ENCODE measurements around the gene PKP4. TPM values are rescaled to one million over a fixed set of nuclear protein-coding genes. Genes with fewer than 3 reads are reported as not detected.

The PKP4 gene
- total RNA-seq, 1 experiment from 2014 or later, result 52.0 TPM

GRCh38 chr2:158544998-158545397 lies 88.2 kb downstream of the PKP4 start:
- no peak overlapping the region for H2BK120ac ChIP-seq (ENCODE audit: low read depth, low read length, poor library complexity, severe bottlenecking)
- Mint-ChIP-seq H3K36me3 (ENCODE audit: insufficient read depth in 1 of 3, low read depth in 3 of 3) (peaks cover 0 to 25% (median 0%) of the 10 kb centered on the region in 3 experiments; a peak in 4 of 7 replicates), H3K27me3 (ENCODE audit: low read depth) (no peaks in the 10 kb centered on the region), H3K27ac (no peak overlapping the region; a peak in 1 of 7 replicates), H3K4me3 (no peak overlapping the region), H3K9me3 (no peaks in the 10 kb centered on the region), H3K4me1 (peaks cover 5 to 8% of the 10 kb centered on the region in 2 experiments; a peak in 2 of 4 replicates)
- H3K56ac ChIP-seq (ENCODE audit: insufficient read length, low read depth, low read length), result no peak overlapping the region
- H3K79me2 ChIP-seq (ENCODE audit: insufficient read depth, low read length), result no peaks in the 10 kb centered on the region
- H4K5ac ChIP-seq (ENCODE audit: insufficient read length, low read depth, low read length), result no peak overlapping the region
- no peaks in the 10 kb centered on the region for H3K9me3 ChIP-seq (ENCODE audit: control insufficient read depth, low read depth, low read length)
- no peak for DNase-seq
- no peak overlapping the region for H3K4ac ChIP-seq (ENCODE audit: low read depth, low read length)
- no peaks in the 10 kb centered on the region for H3K27me3 ChIP-seq (ENCODE audit: insufficient read depth, low read length)
- H3K9ac ChIP-seq (ENCODE audit: extremely low read depth, insufficient read length, low read length), result no peak overlapping the region
- no peak overlapping the region for H3K14ac ChIP-seq (ENCODE audit: insufficient read depth, low read length)
- WGBS (ENCODE audit: extremely low coverage, insufficient read length, low lambda C conversion rate), result no CpG with 5 or more reads among the region's 1 CpG
- no peak for TF ChIP-seq CTCF (conservative IDR thresholded peaks at IDR 0.05)
- no peaks in the 10 kb centered on the region for H3K4me1 ChIP-seq (ENCODE audit: insufficient read depth, low read length)
- H2AFZ ChIP-seq (ENCODE audit: low read length), result no peak overlapping the region
- no peak overlapping the region for H2AK5ac ChIP-seq (ENCODE audit: insufficient read length, low read length)
- no peak overlapping the region for H2BK12ac ChIP-seq (ENCODE audit: insufficient read length, low read depth, low read length)
- peaks cover 3% of the 10 kb centered on the region for H3K79me1 ChIP-seq (ENCODE audit: insufficient read depth, low read depth, low read length, poor library complexity, severe bottlenecking)
- H4K91ac ChIP-seq (ENCODE audit: insufficient read length, low read depth, low read length), result no peak overlapping the region
- no peak overlapping the region for H3K4me2 ChIP-seq (ENCODE audit: insufficient read depth, insufficient read length, low read length)
- H3T11ph ChIP-seq (ENCODE audit: low read length), result no peak overlapping the region
- H2BK20ac ChIP-seq (ENCODE audit: low read depth, low read length, poor library complexity, severe bottlenecking), result no peak overlapping the region
- H4K8ac ChIP-seq (replicated peaks; ENCODE audit: insufficient read length, low read depth, low read length), result no peak overlapping the region
- no peaks in the 10 kb centered on the region for H4K20me1 ChIP-seq (ENCODE audit: control insufficient read depth, insufficient read depth, insufficient read length)
- no peak overlapping the region for H3K23ac ChIP-seq (ENCODE audit: insufficient read length, low read depth, low read length)
- H2BK15ac ChIP-seq (ENCODE audit: low read depth, low read length), result no peak overlapping the region
- H3K27ac ChIP-seq (ENCODE audit: insufficient read length, low read depth, low read length), result no peak overlapping the region
- no peak overlapping the region for H3K18ac ChIP-seq (ENCODE audit: insufficient read length, low read depth, low read length)
- no peak overlapping the region for H2BK5ac ChIP-seq (ENCODE audit: insufficient read length, low read length)
- no peaks in the 10 kb centered on the region for H3K23me2 ChIP-seq (ENCODE audit: insufficient read length, low read depth, low read length, poor library complexity, severe bottlenecking)
